IPS-NIHi7 (cell line): ENCODE data around the gene TMPRSS4.

Experiments
- DNase-seq: peaks from one replicate; pipeline ENCODE4 v3.0.0; 2012; ENCODE audit warnings: mixed read lengths; ENCODE audit errors: extremely low spot score

TMPRSS4 gene

DNA sequence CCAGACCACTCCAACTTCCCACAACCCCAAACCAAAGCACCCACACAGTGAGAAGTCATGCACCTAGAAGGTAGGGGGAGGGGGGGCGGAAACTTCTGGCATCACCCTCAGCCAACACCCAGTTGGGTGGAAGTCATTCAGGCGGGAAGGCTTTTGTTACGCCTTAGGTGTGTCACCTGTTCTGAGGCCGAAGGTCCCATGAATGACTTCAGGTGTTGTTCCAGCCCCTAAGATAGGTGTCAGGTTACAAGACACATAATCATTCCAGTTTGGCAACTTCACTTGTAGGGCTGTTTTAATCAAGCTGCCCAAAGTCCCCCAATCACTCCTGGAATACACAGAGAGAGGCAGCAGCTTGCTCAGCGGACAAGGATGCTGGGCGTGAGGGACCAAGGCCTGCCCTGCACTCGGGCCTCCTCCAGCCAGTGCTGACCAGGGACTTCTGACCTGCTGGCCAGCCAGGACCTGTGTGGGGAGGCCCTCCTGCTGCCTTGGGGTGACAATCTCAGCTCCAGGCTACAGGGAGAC, at the start of gene TMPRSS4:
TSS of gene TMPRSS4 (plus strand) at position 325 of the 528 bp plus-strand sequence. CDS start 225 bp downstream, outside the sequence.
- peak; percentile 46 for DNase-seq

DNA sequence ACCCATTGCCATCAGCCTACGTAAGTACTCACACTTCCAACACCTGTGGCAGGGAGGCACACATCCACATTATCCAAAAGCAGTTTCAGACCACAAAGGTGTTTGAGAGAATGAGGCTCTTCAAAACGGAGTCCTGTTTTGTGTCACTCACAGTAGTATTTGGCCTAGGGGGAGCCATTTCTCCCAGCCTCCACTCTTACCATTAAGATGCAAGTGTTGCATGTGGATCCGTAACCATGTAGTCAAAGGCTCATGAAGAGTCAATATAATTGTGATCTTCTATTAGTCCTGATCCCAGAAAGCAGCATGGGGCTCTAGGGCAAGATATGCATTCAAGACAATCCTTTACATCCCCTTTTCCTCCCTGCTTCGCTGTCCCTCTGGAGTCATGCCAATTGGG, 49.2 kb upstream of the TMPRSS4 start:
- DNase-seq = no peak

- no peak for DNase-seq
Observed at GRCh38 chr11:118028626-118029025, 48.3 kb upstream of the TMPRSS4 start.

DNA sequence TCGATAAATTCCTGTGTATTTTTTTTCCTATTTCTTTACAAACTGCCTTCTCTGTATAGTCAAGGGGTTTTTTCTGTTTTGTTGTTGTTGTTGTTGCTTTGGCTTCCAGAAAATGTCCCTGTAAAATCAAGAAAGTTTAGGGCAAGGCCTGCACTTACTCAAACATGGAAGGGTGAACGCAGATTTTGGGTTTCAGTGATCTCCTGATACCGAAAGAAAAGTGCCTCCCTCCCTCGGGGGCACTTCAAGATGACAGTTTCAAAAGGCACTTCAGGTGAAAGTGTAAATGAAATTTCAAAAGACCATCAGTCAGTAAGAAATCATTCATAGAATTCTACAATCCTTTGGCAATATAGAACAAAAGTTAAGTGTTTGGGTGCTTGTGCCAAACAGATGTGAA, 43.4 kb upstream of the TMPRSS4 start:
- no peak for DNase-seq

- DNase-seq = no peak
Observed at GRCh38 chr11:118042141-118042540, 34.7 kb upstream of the TMPRSS4 start.

GRCh38 chr11:118042796-118043195, 34.1 kb upstream of the TMPRSS4 start:
- DNase-seq = no peak

DNA sequence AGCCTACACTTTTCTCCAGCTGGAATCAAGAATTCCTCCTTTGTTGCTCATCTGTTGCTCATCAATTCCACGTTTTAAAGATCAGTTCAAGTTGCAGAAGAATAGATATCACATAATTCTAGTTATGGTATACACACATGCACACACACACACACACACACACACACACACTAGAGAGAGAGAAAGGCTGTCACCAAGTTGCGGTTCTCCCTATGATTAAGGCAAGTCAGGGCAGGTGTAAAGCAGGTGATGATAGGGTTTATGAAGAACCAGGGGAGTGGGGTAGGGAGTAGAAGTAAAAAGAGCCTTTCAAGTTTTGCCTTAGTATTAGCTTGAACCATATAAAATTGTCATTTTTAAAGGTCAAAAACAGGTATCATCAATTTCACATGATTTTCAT, 31.7 kb upstream of the TMPRSS4 start:
- no peak for DNase-seq

DNA sequence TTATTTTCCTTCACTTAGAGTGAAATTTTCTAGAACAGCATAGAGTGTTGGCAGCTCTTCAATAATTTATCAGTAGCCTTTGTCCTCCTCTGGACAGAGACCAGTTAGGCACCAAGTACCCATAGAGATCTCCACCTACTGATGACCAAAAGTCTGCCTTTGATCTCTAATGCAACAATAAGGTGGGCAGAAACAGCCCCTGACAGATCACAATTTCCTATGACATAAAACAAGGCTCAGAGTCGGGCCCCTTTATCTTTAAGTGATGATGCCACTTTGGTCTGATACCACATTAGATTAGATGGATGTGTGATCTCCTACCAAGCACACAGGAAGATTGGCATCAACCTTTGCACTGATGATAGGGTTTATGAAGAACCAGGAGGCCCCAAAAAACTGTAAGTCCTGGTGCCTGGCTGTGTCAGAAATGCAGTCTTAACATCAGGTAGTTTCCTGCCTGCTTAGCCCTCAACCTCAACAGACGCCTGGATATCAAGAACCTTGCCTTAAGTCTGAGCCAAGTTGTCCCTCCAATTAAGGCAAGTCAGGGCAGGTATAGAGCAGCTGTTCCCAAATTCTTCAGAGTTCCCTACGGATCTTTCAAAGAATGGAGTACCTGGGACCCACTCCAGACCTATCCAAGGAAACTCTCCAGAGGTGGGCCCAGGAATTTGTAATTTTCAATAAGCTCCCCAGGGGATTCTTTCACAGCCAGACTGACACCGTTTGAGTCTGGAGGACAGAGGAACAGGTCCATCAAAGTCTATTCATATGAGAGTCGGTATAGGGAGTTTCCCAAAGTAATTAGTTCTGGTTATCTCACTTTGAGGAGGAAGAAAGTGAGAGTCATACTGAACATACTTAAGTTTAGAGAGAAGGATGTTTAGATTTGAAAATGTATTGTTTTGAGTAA, 30.6 kb upstream of the TMPRSS4 start:
- DNase-seq = no peak

DNA sequence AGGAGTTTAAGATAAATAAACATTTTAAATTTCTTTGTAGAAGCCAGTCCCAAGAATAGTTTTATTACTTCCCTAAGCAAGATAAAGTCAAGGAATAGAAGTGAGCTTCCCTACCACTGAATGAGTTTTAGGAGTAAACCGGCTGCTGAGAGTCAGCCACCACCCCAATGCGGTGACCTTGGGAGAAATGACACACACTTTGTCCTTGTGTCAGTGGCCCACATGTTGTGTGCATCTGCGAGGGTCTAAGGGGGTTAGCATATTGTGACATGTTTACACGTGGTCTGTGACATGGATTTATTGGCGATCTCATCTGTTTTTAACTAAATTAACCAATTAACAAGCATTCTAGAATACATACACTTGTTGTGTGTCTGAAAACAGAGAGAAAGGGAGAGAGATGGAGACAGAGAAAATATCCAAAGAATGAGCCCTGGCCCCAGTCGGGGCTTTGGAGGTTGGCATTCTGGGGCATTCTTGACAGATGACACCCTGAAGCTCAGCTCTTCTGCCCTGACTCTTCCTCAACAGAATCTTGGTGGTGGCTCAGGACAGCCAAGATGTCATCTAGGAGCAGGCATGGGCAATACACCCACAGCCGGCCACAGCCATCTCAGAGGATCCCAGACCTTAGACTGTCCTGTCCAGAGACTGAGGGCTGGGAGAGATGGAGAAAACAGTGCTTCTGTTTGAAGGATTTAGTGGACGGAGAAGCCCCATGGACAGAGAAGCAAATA, 29.7 kb upstream of the TMPRSS4 start:
- DNase-seq = no peak

DNA sequence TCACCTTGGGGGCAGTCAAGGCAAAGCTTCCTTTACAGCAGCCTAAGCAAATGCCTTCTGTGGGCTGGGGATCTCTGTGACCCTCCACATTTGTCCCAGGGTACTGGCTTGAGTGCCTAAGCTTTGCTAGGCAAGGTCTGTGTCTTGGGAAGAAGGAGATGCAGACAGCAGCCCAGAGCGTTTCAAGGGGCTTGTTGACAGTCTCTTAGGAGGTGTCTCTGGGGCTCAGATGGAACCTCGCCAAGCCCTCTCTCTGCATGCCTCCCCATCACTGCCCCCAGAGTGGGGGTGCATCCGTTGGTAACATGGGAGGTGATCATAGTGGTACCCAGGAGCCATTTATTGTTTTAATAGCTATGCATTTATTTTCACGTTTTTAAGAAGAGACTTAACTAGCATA, 29.1 kb upstream of the TMPRSS4 start:
- no peak for DNase-seq

DNA sequence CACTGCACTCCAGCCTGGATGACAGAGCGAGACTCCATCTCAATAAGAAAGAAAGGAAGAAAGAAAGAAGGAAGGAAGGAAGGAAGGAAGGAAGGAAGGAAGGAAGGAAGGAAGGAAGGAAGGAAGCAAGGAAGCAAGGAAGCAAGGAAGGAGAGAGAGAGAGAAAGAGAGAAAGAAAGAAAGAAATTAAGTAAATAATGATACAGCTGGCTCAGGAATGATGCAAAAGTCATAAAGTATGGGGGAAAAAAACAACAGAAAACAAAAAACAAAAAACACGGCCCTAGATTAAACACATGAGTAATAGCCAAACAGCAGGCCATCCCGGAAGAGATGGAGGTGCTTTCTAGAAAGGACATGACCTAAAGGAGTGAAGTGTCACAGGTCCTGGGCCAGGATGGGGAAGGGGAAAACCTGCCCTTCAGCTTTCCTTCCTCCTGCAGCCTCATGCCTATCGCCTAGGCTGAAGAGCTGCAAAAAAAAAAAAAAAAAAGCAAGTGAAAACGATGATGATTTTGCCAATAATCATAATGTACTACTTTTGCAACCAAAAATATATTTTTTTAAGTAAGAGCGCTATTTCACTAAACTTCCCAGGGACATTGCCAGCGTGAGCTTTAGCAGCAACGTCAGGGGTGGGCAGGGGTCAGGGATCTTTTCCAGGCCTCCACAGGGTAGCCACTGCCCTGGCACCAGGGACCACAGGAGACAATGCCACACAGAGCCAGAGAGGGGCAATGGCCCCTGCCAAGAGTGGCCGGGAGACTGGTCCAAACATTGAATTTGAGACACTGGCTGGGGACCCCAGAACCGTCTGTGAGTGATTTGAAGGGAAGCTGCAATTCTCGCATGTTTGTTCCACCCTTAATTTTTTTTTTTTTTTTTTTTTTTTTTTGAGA, 28.2 kb upstream of the TMPRSS4 start:
- no peak for DNase-seq

DNA sequence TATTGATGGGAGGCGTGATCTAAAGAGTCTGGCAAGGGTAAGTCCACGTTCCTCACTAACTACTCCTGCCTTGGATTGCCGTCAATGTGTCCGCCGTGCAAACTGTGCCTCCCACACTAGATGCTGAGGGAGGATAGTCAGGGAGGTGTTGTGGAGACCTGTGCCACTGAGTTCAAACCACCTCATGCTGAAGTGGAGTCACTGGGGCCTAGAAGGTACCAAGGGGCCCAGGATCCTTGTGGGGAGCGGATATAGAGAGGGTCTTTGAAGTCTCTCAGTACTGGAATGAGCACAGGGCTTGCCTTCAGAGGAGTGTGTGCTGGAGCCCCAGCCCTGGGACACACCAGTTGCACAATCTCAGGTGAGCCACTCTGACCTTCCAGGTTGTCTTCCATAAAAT, 27.1 kb upstream of the TMPRSS4 start:
- DNase-seq = no peak

DNA sequence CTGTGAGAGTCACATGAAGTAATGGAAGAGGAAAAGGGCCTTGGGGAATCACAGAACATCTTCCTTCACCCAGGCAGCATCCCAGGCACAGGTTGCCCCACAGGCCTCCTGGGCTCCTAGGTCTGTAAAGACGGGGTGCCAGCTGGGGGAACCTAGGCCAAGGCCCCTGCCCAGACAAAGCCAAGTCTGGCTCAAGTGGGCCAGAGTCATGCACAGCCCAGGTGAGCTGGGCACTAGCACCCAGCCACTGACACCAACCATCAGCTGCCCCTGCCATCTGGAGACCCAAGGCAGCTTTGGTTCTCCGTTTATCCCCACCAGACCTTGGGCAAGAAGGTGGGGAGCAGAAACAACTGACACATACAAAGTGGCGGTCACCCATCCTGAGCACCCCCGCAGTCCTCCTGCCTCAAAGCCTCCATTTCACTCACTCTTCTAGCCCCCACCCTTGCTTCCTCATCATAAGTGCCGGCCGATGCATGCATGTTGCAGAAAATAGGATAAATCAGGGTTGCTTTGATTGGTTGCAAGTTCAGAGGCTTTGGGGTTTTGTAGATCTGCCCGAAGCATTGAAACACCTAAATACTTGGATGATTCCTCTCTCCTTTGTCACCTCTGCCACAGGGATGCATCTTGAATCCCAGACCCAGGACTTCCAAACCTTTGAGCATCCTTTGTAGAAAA, 26.5 kb upstream of the TMPRSS4 start:
- DNase-seq = no peak

DNA sequence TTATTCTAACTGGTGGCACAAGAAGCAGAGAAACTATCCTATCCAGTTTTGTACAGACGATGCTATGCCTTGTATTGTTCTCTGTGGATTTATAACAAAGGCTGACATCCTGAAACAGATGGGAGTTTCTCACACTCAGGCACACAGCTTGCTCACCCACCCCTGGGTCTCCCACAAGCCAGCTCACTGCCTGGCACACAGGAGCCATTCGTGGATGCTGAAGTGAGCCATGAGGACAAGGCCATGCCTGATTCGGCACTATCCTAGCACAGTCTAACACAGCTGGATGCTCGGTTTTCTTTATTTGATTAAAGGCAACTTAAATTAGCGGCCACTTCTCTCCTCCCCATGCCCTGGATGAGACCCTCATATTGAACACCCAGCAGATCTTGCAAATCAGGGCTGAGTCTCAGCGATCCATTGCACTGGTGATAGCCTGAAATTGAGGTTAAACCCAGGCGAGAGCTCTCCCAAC, 25.7 kb upstream of the TMPRSS4 start:
- no peak for DNase-seq

DNA sequence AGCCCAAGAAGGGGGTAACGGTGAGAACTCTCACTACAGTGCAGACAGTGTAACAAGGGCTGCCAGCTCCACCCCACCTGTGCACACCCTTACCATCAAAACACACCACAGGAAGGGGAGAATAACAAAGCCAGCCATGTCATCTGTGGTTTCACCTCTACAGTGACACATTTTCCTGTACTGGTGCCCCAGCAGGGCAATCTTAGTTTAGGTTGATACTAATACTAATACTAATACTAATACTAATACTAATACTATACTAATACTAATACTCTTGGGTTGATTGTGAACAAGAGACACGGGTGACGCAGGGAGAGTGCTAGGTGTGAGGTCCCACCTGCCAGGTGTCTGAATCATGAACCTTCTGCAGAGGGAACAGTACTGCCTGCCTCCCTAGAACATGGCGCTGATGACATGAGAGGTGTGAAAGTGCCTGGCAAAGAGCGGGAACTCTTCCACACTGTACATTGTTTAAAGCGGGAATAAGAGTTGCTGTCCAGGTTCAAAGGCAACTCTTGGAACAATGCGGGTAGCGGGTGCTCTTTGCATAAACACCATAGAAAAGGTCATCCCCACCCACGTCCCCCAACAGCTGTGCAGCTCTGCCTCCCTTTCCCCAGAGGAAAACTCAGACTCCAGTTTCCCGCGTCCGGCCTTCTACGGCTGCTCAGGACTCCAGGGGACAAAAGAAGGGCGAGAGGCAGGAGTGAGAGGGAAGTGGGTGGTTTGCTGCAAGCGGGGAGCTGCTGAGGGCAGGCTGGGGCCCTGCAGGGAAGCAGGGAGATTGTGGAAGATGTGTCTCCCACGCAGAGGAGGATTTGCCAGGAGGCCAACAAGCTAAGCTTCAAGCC, 25.0 kb upstream of the TMPRSS4 start:
- no peak for DNase-seq

DNA sequence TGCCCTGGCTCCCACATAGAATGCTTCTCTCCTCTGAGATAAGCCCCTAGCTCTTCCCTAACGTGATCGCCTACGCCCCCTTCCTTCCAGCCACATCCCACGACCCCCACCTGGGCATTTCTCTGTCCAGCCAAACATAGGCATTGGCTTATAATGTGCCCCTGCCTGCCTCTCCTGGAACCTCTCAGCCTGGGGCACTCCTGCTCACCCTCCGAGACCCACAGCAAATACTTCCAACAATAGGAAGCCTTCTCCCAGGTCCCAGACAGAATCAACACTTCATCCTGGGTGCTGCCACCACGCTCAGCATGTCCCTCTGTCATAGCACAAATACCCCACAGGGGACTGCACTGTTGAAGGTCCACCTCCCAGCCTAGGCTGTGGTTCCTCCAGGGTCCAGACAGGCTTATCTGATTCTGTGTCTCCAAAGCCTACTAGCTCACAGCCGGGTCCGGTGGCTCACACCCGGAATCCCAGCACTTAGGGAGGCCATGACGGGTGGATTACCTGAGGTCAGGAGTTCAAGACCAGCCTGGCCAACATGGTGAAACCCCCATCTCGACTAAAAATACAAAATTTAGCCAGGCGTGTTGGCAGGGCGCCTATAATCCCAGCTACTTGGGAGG, 24.2 kb upstream of the TMPRSS4 start:
- DNase-seq = no peak

DNA sequence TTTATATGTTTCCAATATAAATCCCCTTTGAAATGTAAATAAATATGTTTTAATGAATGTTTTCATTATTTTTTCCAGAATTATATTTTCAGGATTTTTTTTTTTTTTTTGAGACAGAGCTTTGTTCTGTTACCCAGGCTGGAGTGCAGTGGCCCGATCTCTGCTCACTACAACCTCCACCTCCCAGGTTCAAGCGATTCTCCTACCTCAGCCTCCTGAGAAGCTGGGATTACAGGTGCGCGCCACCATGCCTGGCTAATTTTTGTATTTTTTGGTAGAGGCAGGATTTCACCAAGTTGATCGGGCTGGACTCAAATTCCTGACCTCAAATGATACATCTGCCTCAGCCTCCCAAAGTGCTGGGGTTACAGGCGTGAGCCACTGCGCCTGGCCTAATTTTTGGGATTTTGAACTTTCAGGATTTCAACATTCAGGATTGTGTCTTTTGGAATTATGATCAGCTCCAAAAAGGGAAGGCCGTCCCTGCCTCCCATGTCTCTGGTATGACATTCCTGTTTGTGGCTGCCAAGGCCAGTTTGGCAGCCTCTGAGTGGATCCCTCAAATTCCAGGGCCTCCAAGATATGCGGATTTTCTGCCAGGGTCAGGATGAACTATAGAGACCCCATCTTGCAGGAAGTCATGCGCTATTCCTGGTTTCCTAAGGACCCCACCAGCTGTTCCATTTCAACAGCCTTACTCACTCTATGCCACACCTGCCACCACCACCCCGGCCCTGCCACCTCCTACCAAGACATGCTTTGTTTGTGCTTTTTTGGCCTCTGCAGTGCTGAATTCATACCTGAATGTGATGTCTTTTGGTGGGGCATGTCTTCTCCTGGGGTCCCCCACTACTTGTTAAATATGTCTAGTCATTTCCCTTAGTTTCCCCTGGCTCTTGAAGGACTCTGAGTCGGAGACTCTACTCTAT, 21.9 kb upstream of the TMPRSS4 start:
- no peak for DNase-seq

DNA sequence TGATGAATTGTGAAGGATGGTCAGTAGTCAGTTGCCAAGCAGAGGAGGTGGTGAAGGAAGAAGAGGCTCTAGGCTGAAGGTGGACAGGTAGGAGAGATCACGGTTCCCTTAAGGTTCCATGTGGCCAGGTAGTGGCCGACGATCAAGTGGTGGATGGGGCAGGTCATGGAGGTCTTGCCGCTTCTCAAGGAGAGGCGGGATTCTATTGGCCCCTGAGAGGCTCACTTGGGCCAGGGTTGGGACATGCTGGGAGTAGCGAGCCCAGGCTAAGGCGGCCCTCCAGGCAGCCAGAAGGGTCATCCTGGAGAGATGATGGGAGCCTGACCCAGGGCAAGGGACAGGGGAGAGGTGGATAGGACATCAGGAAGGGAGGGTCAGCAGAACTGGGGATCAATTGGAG, 20.9 kb upstream of the TMPRSS4 start:
- DNase-seq = no peak
